Measurements from ENCODE around the gene PRRT3.
A peak's percentile ranks its signal among the peaks of the same experiment; 100 is the strongest.

The PRRT3 gene

GRCh38 chr3:9957214-9957613 is 5.0 kb upstream of the PRRT3 start:
- Mint-ChIP-seq H3K27me3 (no peaks in the 10 kb centered on the region), H3K27ac (ENCODE audit: low read depth) (no peak overlapping the region), H3K4me3 (no peak overlapping the region), H3K36me3 (ENCODE audit: insufficient read depth) (peaks cover 6% of the 10 kb centered on the region), H3K4me1 (peaks cover 3% of the 10 kb centered on the region), H3K9me3 (no peaks in the 10 kb centered on the region)
- DNase-seq (ENCODE audit: low spot score in 2 of 2) (no peak), ATAC-seq (replicated peaks; ENCODE audit: extremely low read depth, poor library complexity, severe bottlenecking) (no peak)

GRCh38 chr3:9955611-9956352 is 3.6 kb upstream of the PRRT3 start:
- Mint-ChIP-seq H3K4me1 (peaks cover 14% of the 10 kb centered on the region), H3K36me3 (ENCODE audit: insufficient read depth) (peaks cover 4% of the 10 kb centered on the region), H3K9me3 (no peaks in the 10 kb centered on the region), H3K27me3 (no peaks in the 10 kb centered on the region), H3K4me3 (no peak overlapping the region), H3K27ac (ENCODE audit: low read depth) (no peak overlapping the region)
- DNase-seq (ENCODE audit: low spot score in 2 of 2) (no peak), ATAC-seq (replicated peaks; ENCODE audit: extremely low read depth, poor library complexity, severe bottlenecking) (no peak)

- Mint-ChIP-seq H3K36me3 (ENCODE audit: insufficient read depth) (peaks cover 4% of the 10 kb centered on the region), H3K9me3 (no peaks in the 10 kb centered on the region), H3K4me3 (no peak overlapping the region), H3K4me1 (peaks cover 15% of the 10 kb centered on the region), H3K27me3 (no peaks in the 10 kb centered on the region), H3K27ac (ENCODE audit: low read depth) (no peak overlapping the region)
- DNase-seq (ENCODE audit: low spot score in 2 of 2) = no peak
- no peak for ATAC-seq (replicated peaks; ENCODE audit: extremely low read depth, poor library complexity, severe bottlenecking)
Observed at GRCh38 chr3:9955067-9955502, 2.9 kb upstream of the PRRT3 start.

GRCh38 chr3:9951598-9951961 is 628 bp downstream of the PRRT3 start:
- no peak overlapping the region for H3K27ac Mint-ChIP-seq (ENCODE audit: low read depth)
- H3K4me1 Mint-ChIP-seq = peaks cover 15% of the 10 kb centered on the region
- H3K4me3 Mint-ChIP-seq = peak overlapping the region; percentile 90
- ATAC-seq (replicated peaks; ENCODE audit: extremely low read depth, poor library complexity, severe bottlenecking) = peak; percentile 21
- no peaks in the 10 kb centered on the region for H3K27me3 Mint-ChIP-seq
- no peak for DNase-seq (ENCODE audit: low spot score in 2 of 2)
- no peaks in the 10 kb centered on the region for H3K9me3 Mint-ChIP-seq
- peaks cover 4% of the 10 kb centered on the region for H3K36me3 Mint-ChIP-seq (ENCODE audit: insufficient read depth)

GRCh38 chr3:9951126-9951525 is 1.1 kb downstream of the PRRT3 start:
- no peaks in the 10 kb centered on the region for H3K27me3 Mint-ChIP-seq
- DNase-seq (ENCODE audit: low spot score in 2 of 2) = no peak
- ATAC-seq (replicated peaks; ENCODE audit: extremely low read depth, poor library complexity, severe bottlenecking) = no peak
- H3K27ac Mint-ChIP-seq (ENCODE audit: low read depth) = peak overlapping the region; percentile 65
- peaks cover 4% of the 10 kb centered on the region for H3K36me3 Mint-ChIP-seq (ENCODE audit: insufficient read depth)
- peak overlapping the region; percentile 90 for H3K4me3 Mint-ChIP-seq
- no peaks in the 10 kb centered on the region for H3K9me3 Mint-ChIP-seq
- H3K4me1 Mint-ChIP-seq = peaks cover 15% of the 10 kb centered on the region

GRCh38 chr3:9949626-9950025 is 2.6 kb downstream of the PRRT3 start:
- Mint-ChIP-seq H3K36me3 (ENCODE audit: insufficient read depth) (peaks cover 2% of the 10 kb centered on the region), H3K27me3 (no peaks in the 10 kb centered on the region), H3K27ac (ENCODE audit: low read depth) (no peak overlapping the region), H3K4me1 (peaks cover 15% of the 10 kb centered on the region), H3K4me3 (no peak overlapping the region), H3K9me3 (no peaks in the 10 kb centered on the region)
- DNase-seq (ENCODE audit: low spot score in 2 of 2) (no peak), ATAC-seq (replicated peaks; ENCODE audit: extremely low read depth, poor library complexity, severe bottlenecking) (no peak)

GRCh38 chr3:9949115-9949514 is 3.1 kb downstream of the PRRT3 start:
- no peaks in the 10 kb centered on the region for H3K9me3 Mint-ChIP-seq
- H3K4me1 Mint-ChIP-seq = peaks cover 15% of the 10 kb centered on the region
- H3K27me3 Mint-ChIP-seq = no peaks in the 10 kb centered on the region
- no peak overlapping the region for H3K27ac Mint-ChIP-seq (ENCODE audit: low read depth)
- no peak overlapping the region for H3K4me3 Mint-ChIP-seq
- H3K36me3 Mint-ChIP-seq (ENCODE audit: insufficient read depth) = peaks cover 2% of the 10 kb centered on the region
- ATAC-seq (replicated peaks; ENCODE audit: extremely low read depth, poor library complexity, severe bottlenecking) = no peak
- no peak for DNase-seq (ENCODE audit: low spot score in 2 of 2)

- H3K4me3 Mint-ChIP-seq = no peak overlapping the region
Observed at GRCh38 chr3:9948586-9948985, 3.6 kb downstream of the PRRT3 start.

GRCh38 chr3:9947025-9947995 is 4.9 kb downstream of the PRRT3 start:
- H3K36me3 Mint-ChIP-seq (ENCODE audit: insufficient read depth) = peaks cover 5% of the 10 kb centered on the region
- H3K27ac Mint-ChIP-seq (ENCODE audit: low read depth) = no peak overlapping the region
- ATAC-seq (replicated peaks; ENCODE audit: extremely low read depth, poor library complexity, severe bottlenecking) = no peak
- DNase-seq (ENCODE audit: low spot score in 2 of 2) = no peak
- H3K27me3 Mint-ChIP-seq = no peaks in the 10 kb centered on the region
- H3K9me3 Mint-ChIP-seq = no peaks in the 10 kb centered on the region
- peaks cover 14% of the 10 kb centered on the region for H3K4me1 Mint-ChIP-seq
- no peak overlapping the region for H3K4me3 Mint-ChIP-seq

More at GRCh38 chr3:9948586-9948985, 3.6 kb downstream of the PRRT3 start:
- Mint-ChIP-seq H3K27me3 (no peaks in the 10 kb centered on the region), H3K36me3 (ENCODE audit: insufficient read depth) (peaks cover 3% of the 10 kb centered on the region), H3K9me3 (no peaks in the 10 kb centered on the region), H3K27ac (ENCODE audit: low read depth) (no peak overlapping the region), H3K4me1 (peaks cover 15% of the 10 kb centered on the region)
- no peak for DNase-seq (ENCODE audit: low spot score in 2 of 2)
- no peak for ATAC-seq (replicated peaks; ENCODE audit: extremely low read depth, poor library complexity, severe bottlenecking)

GRCh38 chr3:9946112-9947024 is 5.8 kb downstream of the PRRT3 start:
- Mint-ChIP-seq H3K27ac (ENCODE audit: low read depth) (no peak overlapping the region), H3K27me3 (no peaks in the 10 kb centered on the region), H3K4me1 (peaks cover 8% of the 10 kb centered on the region), H3K4me3 (peak overlapping the region; percentile 76), H3K36me3 (ENCODE audit: insufficient read depth) (peaks cover 6% of the 10 kb centered on the region), H3K9me3 (no peaks in the 10 kb centered on the region)
- DNase-seq (ENCODE audit: low spot score in 2 of 2) (peak; percentile 59 to 66), ATAC-seq (replicated peaks; ENCODE audit: extremely low read depth, poor library complexity, severe bottlenecking) (peak; percentile 91)

- Mint-ChIP-seq H3K9me3 (no peaks in the 10 kb centered on the region), H3K4me3 (peak overlapping the region; percentile 36), H3K27ac (ENCODE audit: low read depth) (no peak overlapping the region), H3K4me1 (no peaks in the 10 kb centered on the region), H3K27me3 (no peaks in the 10 kb centered on the region), H3K36me3 (ENCODE audit: insufficient read depth) (peaks cover 6% of the 10 kb centered on the region)
- DNase-seq (ENCODE audit: low spot score in 2 of 2) (no peak), ATAC-seq (replicated peaks; ENCODE audit: extremely low read depth, poor library complexity, severe bottlenecking) (no peak)
Observed at GRCh38 chr3:9945358-9945757, 6.8 kb downstream of the PRRT3 start.

- no peak overlapping the region for H3K27ac Mint-ChIP-seq (ENCODE audit: low read depth)
- no peak overlapping the region for H3K4me3 Mint-ChIP-seq
- DNase-seq (ENCODE audit: low spot score in 2 of 2) (no peak), ATAC-seq (replicated peaks; ENCODE audit: extremely low read depth, poor library complexity, severe bottlenecking) (no peak)
- no peaks in the 10 kb centered on the region for H3K9me3 Mint-ChIP-seq
- peaks cover 6% of the 10 kb centered on the region for H3K36me3 Mint-ChIP-seq (ENCODE audit: insufficient read depth)
- no peaks in the 10 kb centered on the region for H3K27me3 Mint-ChIP-seq
- no peaks in the 10 kb centered on the region for H3K4me1 Mint-ChIP-seq
Observed at GRCh38 chr3:9944271-9944670, 7.9 kb downstream of the PRRT3 start.
